Thyroid gland (tissue), 4 donors: ENCODE data around the gene ZNF223.

Experiments used
- POLR2A ChIP-seq, 2 donors: fragments of 450-650 bp; IDR thresholded peaks; one replicate each; pipeline ENCODE4 v1.6.1; 2017; ENCODE audit warnings: antibody characterized with exemption in 2 of 2, mild to moderate bottlenecking in 2 of 2, moderate library complexity in 1 of 2
- TF ChIP-seq, protein P1 (sequence below), 6 experiments: fragments of 200-600 bp in 3 of 6; fragments of 450-650 bp in 3 of 6; sonication (generic) in 3 of 6; IDR thresholded peaks; one replicate each; pipeline ENCODE4 v1.5.1; 2016 to 2019; ENCODE audit warnings: antibody characterized with exemption in 6 of 6, mild to moderate bottlenecking in 2 of 6, inconsistent platforms in 1 of 6, moderate library complexity in 1 of 6

DNA sequence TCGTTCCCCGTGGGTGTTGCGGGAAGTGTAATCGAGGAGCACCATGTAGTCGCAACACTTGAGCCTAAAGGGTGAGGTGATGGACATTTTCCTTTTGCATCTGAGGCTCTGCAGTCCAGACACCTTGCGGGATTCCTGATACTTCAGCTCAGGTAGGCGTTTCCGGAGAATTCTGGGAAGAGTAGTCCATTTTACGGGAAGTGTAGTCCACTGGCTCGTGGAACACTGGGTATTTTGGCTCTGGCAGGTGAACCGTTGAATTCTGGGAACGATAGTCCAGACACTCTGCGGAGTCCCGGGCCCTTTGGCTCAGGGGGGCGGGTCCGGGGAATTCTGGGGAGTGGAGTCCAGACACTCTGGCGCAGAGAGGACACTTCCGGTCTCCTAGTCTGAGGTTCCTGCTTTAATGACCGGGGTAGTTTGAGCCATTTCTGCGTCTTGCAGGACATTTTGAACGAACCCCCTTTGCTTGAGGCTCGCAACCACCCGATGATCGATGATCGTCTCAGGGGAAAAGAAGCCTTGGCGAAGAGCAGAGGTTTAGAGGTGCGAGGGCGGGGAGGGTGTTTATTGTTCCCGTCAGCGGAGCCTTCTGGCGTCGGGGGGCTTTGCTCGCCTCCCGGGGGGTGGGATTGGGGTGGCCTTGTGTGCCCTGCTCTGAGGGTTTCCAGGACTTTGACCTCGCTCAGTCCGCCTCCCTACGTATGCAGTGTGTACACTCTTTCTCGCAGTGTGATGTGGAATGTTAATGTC, at the start of gene ZNF223:
- peak in 1 of 2 donors; percentile 52 for TF ChIP-seq POLR2A (IDR thresholded peaks at IDR 0.05)
- TF ChIP-seq, protein P1, sequence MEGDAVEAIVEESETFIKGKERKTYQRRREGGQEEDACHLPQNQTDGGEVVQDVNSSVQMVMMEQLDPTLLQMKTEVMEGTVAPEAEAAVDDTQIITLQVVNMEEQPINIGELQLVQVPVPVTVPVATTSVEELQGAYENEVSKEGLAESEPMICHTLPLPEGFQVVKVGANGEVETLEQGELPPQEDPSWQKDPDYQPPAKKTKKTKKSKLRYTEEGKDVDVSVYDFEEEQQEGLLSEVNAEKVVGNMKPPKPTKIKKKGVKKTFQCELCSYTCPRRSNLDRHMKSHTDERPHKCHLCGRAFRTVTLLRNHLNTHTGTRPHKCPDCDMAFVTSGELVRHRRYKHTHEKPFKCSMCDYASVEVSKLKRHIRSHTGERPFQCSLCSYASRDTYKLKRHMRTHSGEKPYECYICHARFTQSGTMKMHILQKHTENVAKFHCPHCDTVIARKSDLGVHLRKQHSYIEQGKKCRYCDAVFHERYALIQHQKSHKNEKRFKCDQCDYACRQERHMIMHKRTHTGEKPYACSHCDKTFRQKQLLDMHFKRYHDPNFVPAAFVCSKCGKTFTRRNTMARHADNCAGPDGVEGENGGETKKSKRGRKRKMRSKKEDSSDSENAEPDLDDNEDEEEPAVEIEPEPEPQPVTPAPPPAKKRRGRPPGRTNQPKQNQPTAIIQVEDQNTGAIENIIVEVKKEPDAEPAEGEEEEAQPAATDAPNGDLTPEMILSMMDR (IDR thresholded peaks at IDR 0.05), result no peak
